ENCODE measurements around the gene SEZ6L.

The SEZ6L gene

GRCh38 chr22:26182723-26183122 is 13.5 kb downstream of the SEZ6L start:
- no peak for DNase-seq (ENCODE audit: low spot score)

GRCh38 chr22:26185190-26185589 is 15.9 kb downstream of the SEZ6L start:
- DNase-seq (ENCODE audit: low spot score) = no peak

- no peak for DNase-seq (ENCODE audit: low spot score)
Observed at GRCh38 chr22:26188341-26188740, 19.1 kb downstream of the SEZ6L start.

- DNase-seq (ENCODE audit: low spot score) = no peak
Observed at GRCh38 chr22:26194313-26194712, 25.1 kb downstream of the SEZ6L start.

- DNase-seq (ENCODE audit: low spot score) = no peak
Observed at GRCh38 chr22:26194877-26195276, 25.6 kb downstream of the SEZ6L start.

- no peak for DNase-seq (ENCODE audit: low spot score)
Observed at GRCh38 chr22:26196657-26197056, 27.4 kb downstream of the SEZ6L start.

DNA sequence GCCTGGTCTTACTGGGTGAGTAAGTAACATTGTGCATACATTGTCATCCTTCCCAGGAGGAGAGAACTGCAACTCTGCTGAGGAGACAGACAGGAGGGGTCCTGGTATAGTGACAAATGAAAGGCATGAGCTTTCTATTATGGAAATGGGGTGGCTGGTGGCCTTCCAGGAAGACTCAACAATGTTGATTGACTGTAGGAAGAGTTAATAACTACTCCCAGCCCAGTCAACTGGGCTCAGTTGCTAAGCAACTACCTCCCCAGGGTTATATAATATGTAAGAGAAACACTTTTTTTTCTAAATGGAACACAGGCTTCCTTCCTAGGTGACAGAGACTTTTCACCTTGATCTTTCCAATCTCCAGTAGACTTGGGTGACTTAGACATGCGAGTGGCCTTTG is 28.2 kb downstream of the SEZ6L start:
- no peak for DNase-seq (ENCODE audit: low spot score)

DNA sequence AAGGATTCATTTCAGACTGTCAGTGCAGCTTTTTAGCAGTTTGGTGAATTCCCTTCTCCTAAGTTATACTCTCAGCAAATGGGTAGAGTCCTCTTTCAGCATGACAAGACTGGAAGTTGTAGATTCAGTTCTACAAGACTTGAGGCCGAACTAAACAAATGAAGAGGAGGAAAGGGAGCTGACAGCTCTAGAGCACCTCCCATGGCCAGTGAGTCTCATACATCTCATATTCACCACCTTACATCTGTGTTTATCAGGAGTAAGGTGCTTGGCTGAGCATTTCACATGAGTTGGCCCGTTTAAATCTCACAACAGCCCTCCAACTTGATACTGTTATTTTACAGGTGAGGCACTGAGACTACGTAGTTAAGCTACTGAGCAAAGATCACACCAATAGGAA is 30.4 kb downstream of the SEZ6L start:
- no peak for DNase-seq (ENCODE audit: low spot score)

DNA sequence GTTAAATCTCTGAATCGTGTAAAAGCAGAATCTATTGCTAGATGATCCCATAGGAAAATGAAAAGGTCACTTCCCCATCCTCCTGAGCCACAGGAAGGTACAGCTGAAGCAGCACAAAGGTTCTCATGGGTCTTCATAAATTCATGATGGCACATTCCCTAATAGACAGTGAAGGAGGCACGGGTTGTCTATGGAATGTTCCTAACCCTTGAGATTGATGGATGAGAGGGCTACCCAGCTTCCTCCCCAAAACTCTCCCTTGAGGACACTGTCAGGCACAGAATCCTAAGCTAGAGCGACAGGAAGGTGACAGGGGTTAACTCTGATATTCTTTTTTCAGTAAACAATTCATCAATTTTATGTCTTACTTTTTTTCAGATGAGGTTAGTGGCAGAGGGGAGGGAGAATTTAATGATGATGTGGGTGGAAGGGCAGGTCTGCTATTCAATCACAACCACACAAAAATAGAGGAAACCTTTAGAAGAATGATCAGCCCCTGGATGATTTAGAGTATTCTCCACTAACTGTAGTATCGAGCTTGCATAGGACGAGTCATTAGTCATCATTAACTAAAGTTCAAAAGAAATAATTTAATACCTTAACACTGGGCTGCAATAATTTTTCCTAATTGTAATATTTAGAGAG is 33.1 kb downstream of the SEZ6L start:
- DNase-seq (ENCODE audit: low spot score) = no peak

GRCh38 chr22:26205494-26205893 is 36.2 kb downstream of the SEZ6L start:
- DNase-seq (ENCODE audit: low spot score) = no peak

GRCh38 chr22:26210334-26210733 is 41.1 kb downstream of the SEZ6L start:
- DNase-seq (ENCODE audit: low spot score) = no peak

- no peak for DNase-seq (ENCODE audit: low spot score)
Observed at GRCh38 chr22:26213826-26214225, 44.6 kb downstream of the SEZ6L start.

DNA sequence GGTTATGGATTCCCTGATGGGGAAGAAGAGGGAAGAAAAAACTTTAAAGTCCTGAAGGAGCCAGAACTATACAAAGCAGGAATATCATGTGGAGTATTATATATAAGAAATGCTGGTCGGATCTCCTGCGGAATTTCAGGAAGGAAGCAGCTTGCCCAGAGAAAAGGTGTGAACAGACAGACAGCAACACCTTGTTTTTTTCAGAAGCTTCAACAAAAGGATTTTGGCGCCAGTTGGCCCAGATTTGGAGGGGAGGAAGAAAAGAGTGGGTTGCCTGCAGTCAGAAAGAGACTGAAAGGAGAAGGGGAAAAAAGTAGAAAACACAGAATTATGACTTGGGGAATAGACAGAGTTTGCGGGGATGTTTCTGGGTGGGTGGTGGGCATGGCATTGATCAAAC is 45.2 kb downstream of the SEZ6L start:
- DNase-seq (ENCODE audit: low spot score) = no peak

GRCh38 chr22:26215736-26216135 is 46.5 kb downstream of the SEZ6L start:
- DNase-seq (ENCODE audit: low spot score) = no peak

DNA sequence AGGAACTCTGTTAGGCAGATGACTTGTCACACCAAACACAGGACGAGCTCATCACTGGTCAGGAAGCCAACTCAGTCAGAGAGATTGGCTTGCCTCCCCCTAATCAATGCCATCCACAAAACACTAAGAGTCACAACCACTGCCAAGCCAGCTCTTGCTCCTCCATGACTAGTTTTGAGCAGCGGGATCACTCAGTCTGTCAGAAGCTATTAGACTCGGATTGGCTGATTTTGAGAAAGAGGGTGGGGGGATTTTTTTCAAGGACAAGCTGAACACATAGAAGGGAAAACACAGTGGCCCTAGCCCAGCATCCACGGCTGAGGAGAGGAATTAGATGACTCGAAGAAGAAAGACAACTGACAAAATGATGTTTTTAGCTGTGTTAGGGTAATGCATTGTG is 55.9 kb downstream of the SEZ6L start:
- DNase-seq (ENCODE audit: low spot score) = no peak

- no peak for DNase-seq (ENCODE audit: low spot score)
Observed at GRCh38 chr22:26226538-26227297, 57.5 kb downstream of the SEZ6L start.

DNA sequence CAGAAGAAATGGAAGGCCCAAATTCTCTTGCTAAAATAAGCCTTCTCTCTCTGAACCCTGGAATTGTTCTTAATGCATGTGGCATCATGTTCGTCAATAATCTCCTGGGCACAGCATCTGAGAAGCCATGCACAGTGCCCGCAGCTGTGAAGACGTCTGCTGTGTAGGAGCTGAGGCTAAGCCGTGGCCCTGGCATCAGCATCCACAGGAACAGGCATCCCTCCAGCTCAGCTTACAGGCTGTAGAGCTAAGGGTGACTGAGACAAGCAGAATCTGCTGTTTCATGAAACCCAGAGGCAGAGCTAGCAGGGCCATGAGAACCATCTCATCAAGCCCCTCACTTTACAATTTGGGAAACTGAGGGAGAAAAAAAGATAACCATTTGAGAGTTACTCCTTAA is 60.6 kb downstream of the SEZ6L start:
- no peak for DNase-seq (ENCODE audit: low spot score)

- no peak for DNase-seq (ENCODE audit: low spot score)
Observed at GRCh38 chr22:26234296-26234695, 65.0 kb downstream of the SEZ6L start.

DNA sequence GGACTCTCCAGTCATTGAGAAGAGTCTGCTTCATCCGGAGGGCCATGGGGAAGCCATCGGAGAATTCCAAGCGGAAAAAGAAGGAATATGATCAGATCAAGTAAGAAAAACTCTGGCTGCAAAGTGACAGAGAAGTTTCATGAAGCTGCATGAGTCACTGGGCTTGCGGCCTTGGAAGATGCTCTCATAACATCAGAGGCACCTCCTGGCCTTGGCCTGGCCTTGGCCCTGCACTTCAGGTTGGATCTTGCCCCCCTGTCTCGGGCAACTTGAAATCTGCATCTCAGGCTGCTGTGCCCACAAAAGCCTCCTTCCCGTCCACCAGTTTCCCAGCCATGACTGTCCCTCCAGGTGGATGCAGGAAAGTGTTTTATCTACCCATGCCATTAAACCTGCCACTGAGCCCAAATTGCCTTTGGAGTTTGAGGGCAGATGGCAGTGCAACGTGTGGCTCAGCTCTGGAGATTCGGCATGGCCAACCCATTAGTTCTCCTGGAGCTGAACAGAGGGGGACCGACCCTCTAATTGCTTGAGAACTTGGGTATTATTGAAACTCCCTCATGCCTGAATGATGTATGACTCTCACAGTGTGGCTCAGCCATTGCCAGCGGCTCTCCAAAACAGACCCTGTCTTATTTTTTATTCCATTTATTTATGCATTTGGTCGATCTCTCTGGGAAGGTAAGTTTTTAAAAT is 66.7 kb downstream of the SEZ6L start:
- no peak for DNase-seq (ENCODE audit: low spot score)

GRCh38 chr22:26236991-26237390 is 67.7 kb downstream of the SEZ6L start:
- DNase-seq (ENCODE audit: low spot score) = no peak

- DNase-seq (ENCODE audit: low spot score) = no peak
Observed at GRCh38 chr22:26238596-26238995, 69.3 kb downstream of the SEZ6L start.

DNA sequence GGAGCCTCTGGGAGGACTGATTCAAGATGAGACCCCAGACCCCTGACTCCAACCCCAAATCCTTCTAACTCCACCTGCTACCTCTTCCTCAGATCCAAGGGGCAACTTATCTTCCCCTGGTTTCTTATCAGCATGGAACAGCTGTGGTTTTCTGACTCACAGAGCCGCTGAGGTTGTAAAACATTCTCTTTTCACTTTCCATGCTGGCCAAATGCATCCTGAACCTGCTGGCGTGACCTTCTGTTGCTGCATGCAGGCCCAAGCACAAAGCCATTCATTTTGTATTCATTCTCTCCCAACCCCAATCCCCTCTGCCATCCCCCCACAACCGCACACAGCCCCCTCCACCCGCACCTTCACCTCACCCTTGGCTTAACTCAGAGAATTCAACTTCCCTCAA is 70.3 kb downstream of the SEZ6L start:
- no peak for DNase-seq (ENCODE audit: low spot score)

DNA sequence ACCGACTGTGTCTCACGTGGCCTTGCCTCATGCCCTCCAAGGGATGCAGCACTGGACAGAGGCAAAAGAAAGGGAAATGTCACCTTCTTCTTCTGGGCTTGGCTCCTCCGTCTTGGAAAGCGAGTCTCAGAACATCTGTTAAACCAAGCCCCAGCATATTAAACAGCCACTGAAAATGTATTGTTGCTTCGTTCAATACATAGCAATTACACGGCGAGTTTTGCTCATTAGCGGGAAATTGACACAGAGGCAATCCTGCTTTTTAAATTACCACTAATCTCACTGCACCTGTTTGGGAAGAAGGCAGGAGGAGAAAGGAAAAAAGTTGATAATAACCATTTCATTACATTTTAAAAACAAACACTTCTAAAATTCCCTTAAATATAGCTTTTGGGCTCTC is 72.1 kb downstream of the SEZ6L start:
- no peak for DNase-seq (ENCODE audit: low spot score)
